Stimulated activated CD4-positive, alpha-beta T cell treated with anti-CD3 and anti-CD28 coated beads, Interleukin-4, amount 100 ng/mL, for 4 hours (primary cell): Measurements from ENCODE around the gene TBX5.

Experiments
- DNase-seq, 2 experiments: peaks; one replicate each; pipeline ENCODE4 v3.0.0-alpha.2; 2020

TBX5 gene

GRCh38 chr12:114404083-114404925 is 1.6 kb downstream of the TBX5 start:
- no peak for DNase-seq

- DNase-seq: no peak
These were observed 2.3 kb downstream of the TBX5 start for GRCh38 chr12:114403690-114404066.

GRCh38 chr12:114403011-114403689 is 2.8 kb downstream of the TBX5 start:
- DNase-seq: no peak

GRCh38 chr12:114402084-114402717 is 3.7 kb downstream of the TBX5 start:
- DNase-seq: no peak

GRCh38 chr12:114401328-114402083 is 4.4 kb downstream of the TBX5 start:
- no peak for DNase-seq

- DNase-seq: no peak
These were observed 5.0 kb downstream of the TBX5 start for GRCh38 chr12:114400925-114401324.

- no peak for DNase-seq
These were observed 5.6 kb downstream of the TBX5 start for GRCh38 chr12:114400361-114400811.

GRCh38 chr12:114399664-114400211 is 6.2 kb downstream of the TBX5 start:
- DNase-seq: no peak

GRCh38 chr12:114397978-114398881 is 7.7 kb downstream of the TBX5 start:
- no peak for DNase-seq

- no peak for DNase-seq
These were observed 8.8 kb downstream of the TBX5 start for GRCh38 chr12:114396869-114397719.

- no peak for DNase-seq
These were observed 9.6 kb downstream of the TBX5 start for GRCh38 chr12:114396153-114396868.

GRCh38 chr12:114395755-114396152 is 10.2 kb downstream of the TBX5 start:
- DNase-seq: no peak

GRCh38 chr12:114395233-114395632 is 10.7 kb downstream of the TBX5 start:
- DNase-seq: no peak

- no peak for DNase-seq
These were observed 12.4 kb downstream of the TBX5 start for GRCh38 chr12:114393569-114393968.

GRCh38 chr12:114392909-114393308 is 13.0 kb downstream of the TBX5 start:
- no peak for DNase-seq

- no peak for DNase-seq
These were observed 14.9 kb downstream of the TBX5 start for GRCh38 chr12:114391088-114391487.

- no peak for DNase-seq
These were observed 21.2 kb downstream of the TBX5 start for GRCh38 chr12:114384739-114385138.

GRCh38 chr12:114381177-114381576 is 24.8 kb downstream of the TBX5 start:
- no peak for DNase-seq

- DNase-seq: no peak
These were observed 34.2 kb downstream of the TBX5 start for GRCh38 chr12:114371733-114372132.

- DNase-seq: no peak
These were observed 34.7 kb downstream of the TBX5 start for GRCh38 chr12:114371250-114371649.
